Activated T-cell treated with anti-CD3 and anti-CD28 coated beads for 24 hours (primary cell): ENCODE measurements around the gene SSH2.
"Not testable (repeated sequence)": the region's sequence is repeated elsewhere in the genome, so short reads cannot be mapped to it uniquely, and the experiment has no call there.

ENCODE experiments used
- DNase-seq: peaks from one replicate; pipeline ENCODE4 v3.0.0-alpha.2; 2020; ENCODE audit warnings: low read depth

Gene SSH2

GRCh38 chr17:29929533-29930408 lies at the start of gene SSH2:
Gene SSH2 (minus strand): TSS chr17:29930228. CDS start chr17:29930000, 228 bp downstream.
- DNase-seq, result peak; percentile 82

- no peak for DNase-seq
Observed at GRCh38 chr17:29977836-29978235, 47.8 kb upstream of the SSH2 start.

- no peak for DNase-seq
Observed at GRCh38 chr17:29973005-29973404, 43.0 kb upstream of the SSH2 start.

GRCh38 chr17:29972277-29972676 lies 42.2 kb upstream of the SSH2 start:
- no peak for DNase-seq

- no peak for DNase-seq
Observed at GRCh38 chr17:29968271-29968670, 38.2 kb upstream of the SSH2 start.

GRCh38 chr17:29962656-29963055 lies 32.6 kb upstream of the SSH2 start:
- DNase-seq, result no peak

GRCh38 chr17:29959658-29960337 lies 29.8 kb upstream of the SSH2 start:
- no peak for DNase-seq

GRCh38 chr17:29958947-29959657 lies 29.1 kb upstream of the SSH2 start:
- DNase-seq, result no peak

- DNase-seq, result not testable (repeated sequence)
Observed at GRCh38 chr17:29957488-29957887, 27.5 kb upstream of the SSH2 start.

- no peak for DNase-seq
Observed at GRCh38 chr17:29956225-29956624, 26.2 kb upstream of the SSH2 start.

- DNase-seq, result no peak
Observed at GRCh38 chr17:29954405-29954804, 24.4 kb upstream of the SSH2 start.

- DNase-seq, result no peak
Observed at GRCh38 chr17:29949696-29950095, 19.7 kb upstream of the SSH2 start.

GRCh38 chr17:29948448-29949215 lies 18.6 kb upstream of the SSH2 start:
- no peak for DNase-seq

- DNase-seq, result no peak
Observed at GRCh38 chr17:29945281-29945680, 15.3 kb upstream of the SSH2 start.

- DNase-seq, result no peak
Observed at GRCh38 chr17:29941334-29941733, 11.3 kb upstream of the SSH2 start, which contains the start of gene EFCAB5. Gene EFCAB5 (plus strand): TSS chr17:29941634. CDS start chr17:29941797, 163 bp downstream.

- DNase-seq, result no peak
Observed at GRCh38 chr17:29936724-29937123, 6.7 kb upstream of the SSH2 start.

GRCh38 chr17:29935909-29936308 lies 5.9 kb upstream of the SSH2 start:
- DNase-seq, result not testable (repeated sequence)

GRCh38 chr17:29933379-29933778 lies 3.4 kb upstream of the SSH2 start:
- no peak for DNase-seq

- peak; percentile 57 for DNase-seq
Observed at GRCh38 chr17:29931231-29931932, 1.4 kb upstream of the SSH2 start.

- no peak for DNase-seq
Observed at GRCh38 chr17:29930409-29931010, 482 bp upstream of the SSH2 start.
